ENCODE measurements around the gene HLA-DMB.

Gene HLA-DMB

DNA sequence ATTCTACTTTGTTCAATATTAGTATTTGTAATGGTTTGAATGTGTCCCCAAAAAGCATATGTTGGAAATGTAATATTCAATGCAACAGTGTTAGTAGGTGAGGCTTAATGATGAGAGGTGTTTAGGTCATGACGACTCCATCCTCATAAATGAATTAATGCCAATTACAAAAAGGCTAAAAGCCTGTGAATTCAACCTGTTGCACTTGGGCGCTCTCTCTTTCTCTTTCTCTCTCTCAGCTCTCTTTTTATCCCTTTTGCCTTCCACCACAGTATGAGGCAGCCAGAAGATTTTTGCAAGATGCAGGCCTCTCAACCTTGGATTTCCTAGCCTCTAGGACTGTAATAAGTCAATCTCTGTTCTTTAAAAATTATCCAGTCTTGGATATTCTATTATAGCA, 52.3 kb downstream of the HLA-DMB start:
- no peak overlapping the region for H3K27ac ChIP-seq (ENCODE audit: low read length)
- no peaks in the 10 kb centered on the region for H3K36me3 ChIP-seq (ENCODE audit: insufficient read depth, low read depth, low read length)
- H3K9me3 ChIP-seq (ENCODE audit: insufficient read depth, low read depth, low read length), result no peaks in the 10 kb centered on the region
- no peaks in the 10 kb centered on the region for H3K4me1 ChIP-seq (ENCODE audit: insufficient read depth, low read length)
- H3K4me3 ChIP-seq (ENCODE audit: low read length), result no peak overlapping the region
- H3K27me3 ChIP-seq (ENCODE audit: insufficient read depth, low read length), result no peaks in the 10 kb centered on the region
- H3K9ac ChIP-seq (ENCODE audit: low read depth, low read length), result no peak overlapping the region

DNA sequence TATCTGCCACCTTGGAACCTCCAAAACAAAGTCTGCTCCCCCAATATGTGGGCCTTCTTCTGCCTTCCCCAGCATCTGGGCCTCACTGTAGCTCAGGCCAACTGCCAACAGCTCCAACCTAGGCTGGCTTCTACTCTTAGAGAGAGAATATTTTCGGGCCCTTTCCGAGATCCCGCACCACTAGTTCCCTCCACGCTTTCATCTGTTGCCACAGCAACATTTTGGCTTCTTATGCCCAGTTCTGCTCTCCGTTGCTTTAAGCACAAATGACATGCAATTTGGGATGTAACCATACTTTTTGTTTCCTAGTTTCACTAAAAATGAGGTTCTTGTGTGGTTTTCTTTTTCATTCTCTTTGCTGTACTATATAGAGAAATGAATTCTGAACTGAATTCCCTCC, 53.2 kb downstream of the HLA-DMB start:
- H3K4me1 ChIP-seq (ENCODE audit: insufficient read depth, low read length), result no peaks in the 10 kb centered on the region
- no peaks in the 10 kb centered on the region for H3K36me3 ChIP-seq (ENCODE audit: insufficient read depth, low read depth, low read length)
- no peak overlapping the region for H3K27ac ChIP-seq (ENCODE audit: low read length)
- no peak overlapping the region for H3K9ac ChIP-seq (ENCODE audit: low read depth, low read length)
- no peaks in the 10 kb centered on the region for H3K9me3 ChIP-seq (ENCODE audit: insufficient read depth, low read depth, low read length)
- H3K4me3 ChIP-seq (ENCODE audit: low read length), result no peak overlapping the region
- no peaks in the 10 kb centered on the region for H3K27me3 ChIP-seq (ENCODE audit: insufficient read depth, low read length)

DNA sequence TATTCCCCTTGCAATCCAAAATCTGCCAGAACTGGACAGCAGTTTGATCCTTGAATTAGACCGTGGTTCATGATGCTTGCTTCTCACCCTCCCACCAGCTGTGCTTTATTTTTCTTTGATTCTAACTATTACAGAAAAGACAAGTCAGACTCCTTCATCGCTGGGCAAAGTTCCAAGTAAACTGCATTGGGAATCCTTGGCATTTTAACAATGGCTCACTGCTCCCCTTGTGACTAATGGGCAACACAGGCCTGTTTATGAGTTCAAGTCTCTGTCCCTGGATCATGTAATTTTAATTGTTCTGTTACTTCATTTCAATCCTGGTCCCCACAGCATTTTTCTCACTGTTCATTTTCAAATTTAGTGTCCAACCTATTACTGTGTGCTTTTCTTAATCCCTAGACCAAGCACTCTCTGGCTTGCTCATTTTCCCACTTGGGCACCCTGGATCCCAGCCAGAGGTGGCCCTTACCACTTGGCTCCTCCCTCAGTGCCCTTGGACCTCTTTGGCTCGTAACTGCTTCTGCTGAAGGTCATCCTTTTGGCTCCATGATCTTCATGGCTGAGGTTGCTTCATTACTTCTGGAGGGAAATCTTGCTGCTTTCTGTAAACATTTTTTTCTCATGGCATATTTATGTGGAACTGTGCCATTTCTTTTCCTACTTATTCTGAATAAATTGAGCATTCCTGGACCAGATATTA, 54.0 kb downstream of the HLA-DMB start:
- no peaks in the 10 kb centered on the region for H3K27me3 ChIP-seq (ENCODE audit: insufficient read depth, low read length)
- no peak overlapping the region for H3K4me3 ChIP-seq (ENCODE audit: low read length)
- H3K4me1 ChIP-seq (ENCODE audit: insufficient read depth, low read length), result no peaks in the 10 kb centered on the region
- no peak overlapping the region for H3K9ac ChIP-seq (ENCODE audit: low read depth, low read length)
- no peak overlapping the region for H3K27ac ChIP-seq (ENCODE audit: low read length)
- H3K9me3 ChIP-seq (ENCODE audit: insufficient read depth, low read depth, low read length), result no peaks in the 10 kb centered on the region
- H3K36me3 ChIP-seq (ENCODE audit: insufficient read depth, low read depth, low read length), result no peaks in the 10 kb centered on the region

DNA sequence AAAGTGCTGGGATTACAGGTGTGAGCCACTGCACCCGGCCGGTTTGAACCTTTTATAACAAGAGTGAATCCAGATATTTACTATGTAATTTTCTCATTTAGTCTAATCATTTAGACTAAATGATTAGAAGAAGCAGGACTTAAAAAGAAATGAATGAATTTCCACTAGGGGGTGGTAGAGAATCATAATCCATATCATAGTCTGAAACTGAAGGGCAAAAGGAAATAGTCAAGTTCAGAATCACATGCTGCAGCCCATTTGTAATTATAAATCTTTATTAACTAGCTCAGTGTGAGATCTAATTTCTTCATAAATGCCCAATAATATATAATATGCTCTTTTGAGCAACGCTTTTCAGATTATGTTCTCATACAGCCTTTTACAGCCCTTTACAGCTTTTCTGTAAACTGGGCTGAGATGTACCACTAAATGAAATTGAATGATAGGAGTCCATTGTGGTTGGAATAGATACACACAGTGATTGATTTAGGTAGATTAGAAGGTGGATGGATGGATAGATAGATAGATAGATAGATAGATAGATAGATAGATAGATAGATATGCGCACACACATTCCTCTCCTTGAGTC, 55.0 kb downstream of the HLA-DMB start:
- no peak overlapping the region for H3K4me3 ChIP-seq (ENCODE audit: low read length)

More for the DNA sequence above, 55.0 kb downstream of the HLA-DMB start:
- Histone ChIP-seq H3K4me1 (ENCODE audit: insufficient read depth, low read length) (no peaks in the 10 kb centered on the region), H3K9ac (ENCODE audit: low read depth, low read length) (no peak overlapping the region), H3K36me3 (ENCODE audit: insufficient read depth, low read depth, low read length) (no peaks in the 10 kb centered on the region), H3K27ac (ENCODE audit: low read length) (no peak overlapping the region), H3K9me3 (ENCODE audit: insufficient read depth, low read depth, low read length) (no peaks in the 10 kb centered on the region), H3K27me3 (ENCODE audit: insufficient read depth, low read length) (no peaks in the 10 kb centered on the region)

Measured in iPS-20b (cell line).